Measurements from ENCODE around the gene MAP2K6. TPM values are rescaled to one million over a fixed set of nuclear protein-coding genes. Genes with fewer than 3 reads are reported as not detected.

The MAP2K6 gene
- total RNA-seq, 1 donor from 2014 or later: 30.5 TPM

DNA sequence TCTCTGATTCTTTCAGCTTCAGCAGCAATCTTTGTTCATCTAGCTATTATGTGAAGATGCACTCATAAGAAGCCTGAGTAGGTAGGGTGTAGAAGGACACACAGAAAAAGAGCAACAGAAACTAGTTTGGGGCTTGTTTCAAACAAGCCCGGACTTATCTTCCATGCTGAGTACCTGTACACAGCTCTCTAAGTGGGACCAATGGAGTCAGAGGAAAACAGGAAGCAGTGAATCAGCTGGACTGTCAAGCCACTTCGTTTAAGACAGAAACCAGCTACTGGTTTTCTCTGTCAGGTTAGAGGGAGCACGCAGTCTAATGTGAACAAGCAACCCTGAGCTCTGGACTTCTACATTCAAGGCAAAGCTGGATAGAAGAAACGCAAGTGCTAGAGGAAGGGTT, 16.0 kb downstream of the MAP2K6 start:
- no peak for DNase-seq (ENCODE audit: low spot score)
- Mint-ChIP-seq H3K4me3 (ENCODE audit: unreplicated experiment) (no peak overlapping the region), H3K9me3 (ENCODE audit: unreplicated experiment) (no peaks in the 10 kb centered on the region), H3K27ac (ENCODE audit: unreplicated experiment) (peak overlapping the region; percentile 39), H3K36me3 (ENCODE audit: low read depth, unreplicated experiment) (peaks cover 5% of the 10 kb centered on the region), H3K4me1 (ENCODE audit: unreplicated experiment) (peaks cover 50% of the 10 kb centered on the region), H3K27me3 (ENCODE audit: unreplicated experiment) (no peaks in the 10 kb centered on the region)
- TF ChIP-seq, protein P1, sequence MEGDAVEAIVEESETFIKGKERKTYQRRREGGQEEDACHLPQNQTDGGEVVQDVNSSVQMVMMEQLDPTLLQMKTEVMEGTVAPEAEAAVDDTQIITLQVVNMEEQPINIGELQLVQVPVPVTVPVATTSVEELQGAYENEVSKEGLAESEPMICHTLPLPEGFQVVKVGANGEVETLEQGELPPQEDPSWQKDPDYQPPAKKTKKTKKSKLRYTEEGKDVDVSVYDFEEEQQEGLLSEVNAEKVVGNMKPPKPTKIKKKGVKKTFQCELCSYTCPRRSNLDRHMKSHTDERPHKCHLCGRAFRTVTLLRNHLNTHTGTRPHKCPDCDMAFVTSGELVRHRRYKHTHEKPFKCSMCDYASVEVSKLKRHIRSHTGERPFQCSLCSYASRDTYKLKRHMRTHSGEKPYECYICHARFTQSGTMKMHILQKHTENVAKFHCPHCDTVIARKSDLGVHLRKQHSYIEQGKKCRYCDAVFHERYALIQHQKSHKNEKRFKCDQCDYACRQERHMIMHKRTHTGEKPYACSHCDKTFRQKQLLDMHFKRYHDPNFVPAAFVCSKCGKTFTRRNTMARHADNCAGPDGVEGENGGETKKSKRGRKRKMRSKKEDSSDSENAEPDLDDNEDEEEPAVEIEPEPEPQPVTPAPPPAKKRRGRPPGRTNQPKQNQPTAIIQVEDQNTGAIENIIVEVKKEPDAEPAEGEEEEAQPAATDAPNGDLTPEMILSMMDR (IDR thresholded peaks at IDR 0.05; ENCODE audit: unreplicated experiment): no peak

DNA sequence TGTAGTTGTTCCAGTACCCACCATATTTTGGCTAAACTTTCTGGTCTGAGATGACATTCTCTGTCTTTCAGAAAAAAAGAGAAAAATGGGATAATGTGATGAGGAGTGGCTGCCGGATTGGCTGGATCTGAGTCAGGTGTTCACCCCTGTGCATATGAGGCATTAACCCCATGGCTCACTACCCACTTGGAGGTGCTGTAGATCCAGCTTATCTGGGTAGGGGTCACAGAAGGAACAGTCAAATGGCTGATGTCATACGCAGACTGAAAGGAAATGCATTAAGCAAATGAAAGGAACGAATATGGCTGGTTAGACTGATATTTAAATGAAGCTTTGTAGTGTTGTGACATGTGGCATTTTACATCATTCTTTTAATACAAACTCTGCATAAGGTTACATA, 17.3 kb downstream of the MAP2K6 start:
- H3K4me1 Mint-ChIP-seq (ENCODE audit: unreplicated experiment): peaks cover 38% of the 10 kb centered on the region

DNA sequence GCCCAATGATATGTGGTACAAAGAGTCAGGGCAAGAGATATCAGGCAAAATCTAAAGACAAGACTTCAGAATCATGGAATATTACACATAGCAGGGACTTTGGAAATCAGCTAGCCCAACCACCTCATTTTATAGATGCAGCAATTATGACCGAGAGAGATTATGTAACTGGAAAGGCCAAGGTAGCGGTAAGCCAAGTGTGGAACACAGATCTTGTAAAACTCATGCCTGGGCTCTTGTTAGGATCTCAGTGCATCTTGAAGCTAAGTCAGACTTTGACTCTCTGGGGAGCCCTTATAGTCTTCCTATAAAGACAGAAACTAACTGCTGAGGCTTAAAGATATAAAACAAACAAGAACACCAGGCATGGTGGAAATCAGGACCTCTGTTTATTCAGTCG, 18.6 kb downstream of the MAP2K6 start:
- Mint-ChIP-seq H3K4me1 (ENCODE audit: unreplicated experiment) (peaks cover 29% of the 10 kb centered on the region), H3K36me3 (ENCODE audit: low read depth, unreplicated experiment) (peaks cover 5% of the 10 kb centered on the region), H3K4me3 (ENCODE audit: unreplicated experiment) (no peak overlapping the region), H3K9me3 (ENCODE audit: unreplicated experiment) (no peaks in the 10 kb centered on the region), H3K27ac (ENCODE audit: unreplicated experiment) (no peak overlapping the region), H3K27me3 (ENCODE audit: unreplicated experiment) (no peaks in the 10 kb centered on the region)
- DNase-seq (ENCODE audit: low spot score): no peak
- TF ChIP-seq, protein P1 (IDR thresholded peaks at IDR 0.05; ENCODE audit: unreplicated experiment): no peak

More for the DNA sequence above, 17.3 kb downstream of the MAP2K6 start:
- H3K27ac Mint-ChIP-seq (ENCODE audit: unreplicated experiment): no peak overlapping the region
- no peak for DNase-seq (ENCODE audit: low spot score)
- no peak overlapping the region for H3K4me3 Mint-ChIP-seq (ENCODE audit: unreplicated experiment)
- H3K27me3 Mint-ChIP-seq (ENCODE audit: unreplicated experiment): no peaks in the 10 kb centered on the region
- H3K9me3 Mint-ChIP-seq (ENCODE audit: unreplicated experiment): no peaks in the 10 kb centered on the region
- H3K36me3 Mint-ChIP-seq (ENCODE audit: low read depth, unreplicated experiment): peaks cover 5% of the 10 kb centered on the region
- TF ChIP-seq, protein P1 (IDR thresholded peaks at IDR 0.05; ENCODE audit: unreplicated experiment): no peak

DNA sequence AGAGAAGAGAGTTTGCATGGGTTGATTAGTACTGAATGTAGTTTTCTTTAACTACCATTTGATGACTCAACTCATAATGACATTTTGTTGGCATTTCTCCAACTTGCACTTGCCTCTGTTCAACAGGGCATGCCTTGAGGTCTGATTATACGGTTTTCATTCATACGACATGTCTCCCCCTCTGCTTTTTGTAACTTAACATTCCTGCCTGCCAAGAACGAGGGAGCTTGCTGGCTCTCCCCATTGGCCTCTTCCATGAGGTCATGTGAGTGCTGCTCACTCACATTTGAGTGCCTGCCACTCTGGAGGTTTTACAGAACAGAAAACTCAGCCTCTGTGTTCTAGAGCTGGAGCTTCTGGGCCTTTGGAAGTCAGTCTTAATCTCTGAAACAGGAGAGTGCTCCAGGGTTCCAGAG, 19.7 kb downstream of the MAP2K6 start:
- TF ChIP-seq, protein P1 (IDR thresholded peaks at IDR 0.05; ENCODE audit: unreplicated experiment): no peak
- Mint-ChIP-seq H3K27me3 (ENCODE audit: unreplicated experiment) (no peaks in the 10 kb centered on the region), H3K9me3 (ENCODE audit: unreplicated experiment) (no peaks in the 10 kb centered on the region), H3K36me3 (ENCODE audit: low read depth, unreplicated experiment) (peaks cover 5% of the 10 kb centered on the region), H3K4me1 (ENCODE audit: unreplicated experiment) (peaks cover 20% of the 10 kb centered on the region), H3K4me3 (ENCODE audit: unreplicated experiment) (no peak overlapping the region), H3K27ac (ENCODE audit: unreplicated experiment) (no peak overlapping the region)
- DNase-seq (ENCODE audit: low spot score): no peak

DNA sequence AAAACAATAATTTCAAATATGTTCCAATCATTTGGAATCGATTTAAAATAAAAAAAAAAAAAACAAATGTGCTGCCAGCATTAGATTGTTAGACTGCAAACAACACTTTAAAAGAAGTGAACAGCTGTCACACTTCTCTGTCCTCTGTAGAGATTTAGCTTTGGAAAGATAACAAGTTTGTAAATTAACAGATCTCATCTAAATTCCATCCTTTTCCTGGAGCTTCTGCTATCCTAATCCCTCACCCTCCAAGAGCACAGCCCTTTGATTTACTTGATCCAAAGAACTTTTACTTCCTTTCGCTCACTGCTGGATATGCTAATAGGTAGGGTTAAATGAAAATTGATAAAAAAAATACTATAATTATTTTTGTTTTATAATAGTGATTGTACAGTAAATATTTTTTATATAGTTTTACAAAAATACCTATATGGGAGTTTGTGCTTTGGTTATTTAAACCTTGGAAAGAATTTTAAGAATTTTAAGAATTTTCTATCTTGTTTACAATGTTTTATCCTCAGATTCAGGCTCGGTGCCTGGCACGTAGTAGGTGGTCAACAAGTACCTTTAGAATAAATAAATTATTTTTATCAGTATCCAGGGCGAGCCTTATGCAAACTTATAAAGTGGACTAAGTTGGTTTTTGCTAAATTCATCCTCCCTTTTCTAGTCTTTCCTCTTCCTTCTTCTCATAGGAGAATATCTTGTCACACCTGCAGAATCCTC, 21.6 kb downstream of the MAP2K6 start:
- H3K27me3 Mint-ChIP-seq (ENCODE audit: unreplicated experiment): peaks cover 2% of the 10 kb centered on the region
- H3K36me3 Mint-ChIP-seq (ENCODE audit: low read depth, unreplicated experiment): peaks cover 7% of the 10 kb centered on the region
- H3K4me3 Mint-ChIP-seq (ENCODE audit: unreplicated experiment): no peak overlapping the region
- H3K4me1 Mint-ChIP-seq (ENCODE audit: unreplicated experiment): peaks cover 6% of the 10 kb centered on the region
- TF ChIP-seq, protein P1 (IDR thresholded peaks at IDR 0.05; ENCODE audit: unreplicated experiment): no peak
- DNase-seq (ENCODE audit: low spot score): no peak
- H3K9me3 Mint-ChIP-seq (ENCODE audit: unreplicated experiment): no peaks in the 10 kb centered on the region
- no peak overlapping the region for H3K27ac Mint-ChIP-seq (ENCODE audit: unreplicated experiment)

Measured in endothelial cell (in vitro differentiated cells).